HuH-7 (cell line): ENCODE results near the gene CDYL2.
"Not testable (repeated sequence)": the region's sequence is repeated elsewhere in the genome, so short reads cannot be mapped to it uniquely, and the experiment has no call there.

Experiments used
- DNase-seq: peaks from one replicate; pipeline ENCODE4 v3.0.0; 2011; ENCODE audit warnings: low spot score

The CDYL2 gene

GRCh38 chr16:80669673-80670072 lies 134.7 kb downstream of the CDYL2 start:
- DNase-seq, result no peak

GRCh38 chr16:80667925-80668324 lies 136.5 kb downstream of the CDYL2 start:
- DNase-seq, result no peak

GRCh38 chr16:80667251-80667560 lies 137.2 kb downstream of the CDYL2 start:
- no peak for DNase-seq

GRCh38 chr16:80666378-80667250 lies 137.8 kb downstream of the CDYL2 start:
- no peak for DNase-seq

- DNase-seq, result no peak
These were observed 139.0 kb downstream of the CDYL2 start for GRCh38 chr16:80665356-80665755.

GRCh38 chr16:80664786-80665185 lies 139.6 kb downstream of the CDYL2 start:
- DNase-seq, result no peak

GRCh38 chr16:80664226-80664625 lies 140.2 kb downstream of the CDYL2 start:
- DNase-seq, result no peak

GRCh38 chr16:80663078-80663477 lies 141.3 kb downstream of the CDYL2 start:
- no peak for DNase-seq

GRCh38 chr16:80659865-80660264 lies 144.5 kb downstream of the CDYL2 start:
- no peak for DNase-seq

GRCh38 chr16:80656711-80657150 lies 147.7 kb downstream of the CDYL2 start:
- no peak for DNase-seq

GRCh38 chr16:80656161-80656560 lies 148.2 kb downstream of the CDYL2 start:
- DNase-seq, result no peak

- no peak for DNase-seq
These were observed 148.6 kb downstream of the CDYL2 start for GRCh38 chr16:80655751-80656150.

GRCh38 chr16:80654094-80654862 lies 150.1 kb downstream of the CDYL2 start:
- no peak for DNase-seq

- no peak for DNase-seq
These were observed 152.0 kb downstream of the CDYL2 start for GRCh38 chr16:80652441-80652840.

- not testable (repeated sequence) for DNase-seq
These were observed 154.1 kb downstream of the CDYL2 start for GRCh38 chr16:80650281-80650680.

GRCh38 chr16:80640316-80640715 lies 164.1 kb downstream of the CDYL2 start:
- DNase-seq, result no peak

GRCh38 chr16:80639636-80640035 lies 164.8 kb downstream of the CDYL2 start:
- DNase-seq, result no peak

GRCh38 chr16:80637621-80638020 lies 166.8 kb downstream of the CDYL2 start:
- no peak for DNase-seq

- DNase-seq, result no peak
These were observed 172.8 kb downstream of the CDYL2 start for GRCh38 chr16:80631581-80631980.

GRCh38 chr16:80628254-80628653 lies 176.1 kb downstream of the CDYL2 start:
- DNase-seq, result no peak

- no peak for DNase-seq
These were observed 177.3 kb downstream of the CDYL2 start for GRCh38 chr16:80627108-80627507.

- DNase-seq, result no peak
These were observed 181.0 kb downstream of the CDYL2 start for GRCh38 chr16:80623376-80623775.

GRCh38 chr16:80622007-80622406 lies 182.4 kb downstream of the CDYL2 start:
- DNase-seq, result no peak
